Measurements from ENCODE around the gene SOX11.

The SOX11 gene

DNA sequence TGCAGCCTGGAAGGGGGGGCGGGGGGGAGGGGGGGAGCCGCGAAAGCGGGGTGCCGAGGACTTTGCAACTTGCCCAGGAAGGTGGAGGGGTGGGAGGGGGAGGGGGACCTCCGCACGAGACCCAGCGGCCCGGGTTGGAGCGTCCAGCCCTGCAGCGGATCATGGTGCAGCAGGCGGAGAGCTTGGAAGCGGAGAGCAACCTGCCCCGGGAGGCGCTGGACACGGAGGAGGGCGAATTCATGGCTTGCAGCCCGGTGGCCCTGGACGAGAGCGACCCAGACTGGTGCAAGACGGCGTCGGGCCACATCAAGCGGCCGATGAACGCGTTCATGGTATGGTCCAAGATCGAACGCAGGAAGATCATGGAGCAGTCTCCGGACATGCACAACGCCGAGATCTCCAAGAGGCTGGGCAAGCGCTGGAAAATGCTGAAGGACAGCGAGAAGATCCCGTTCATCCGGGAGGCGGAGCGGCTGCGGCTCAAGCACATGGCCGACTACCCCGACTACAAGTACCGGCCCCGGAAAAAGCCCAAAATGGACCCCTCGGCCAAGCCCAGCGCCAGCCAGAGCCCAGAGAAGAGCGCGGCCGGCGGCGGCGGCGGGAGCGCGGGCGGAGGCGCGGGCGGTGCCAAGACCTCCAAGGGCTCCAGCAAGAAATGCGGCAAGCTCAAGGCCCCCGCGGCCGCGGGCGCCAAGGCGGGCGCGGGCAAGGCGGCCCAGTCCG is 540 bp downstream of the SOX11 start:
- no peak for DNase-seq (ENCODE audit: low read depth)

DNA sequence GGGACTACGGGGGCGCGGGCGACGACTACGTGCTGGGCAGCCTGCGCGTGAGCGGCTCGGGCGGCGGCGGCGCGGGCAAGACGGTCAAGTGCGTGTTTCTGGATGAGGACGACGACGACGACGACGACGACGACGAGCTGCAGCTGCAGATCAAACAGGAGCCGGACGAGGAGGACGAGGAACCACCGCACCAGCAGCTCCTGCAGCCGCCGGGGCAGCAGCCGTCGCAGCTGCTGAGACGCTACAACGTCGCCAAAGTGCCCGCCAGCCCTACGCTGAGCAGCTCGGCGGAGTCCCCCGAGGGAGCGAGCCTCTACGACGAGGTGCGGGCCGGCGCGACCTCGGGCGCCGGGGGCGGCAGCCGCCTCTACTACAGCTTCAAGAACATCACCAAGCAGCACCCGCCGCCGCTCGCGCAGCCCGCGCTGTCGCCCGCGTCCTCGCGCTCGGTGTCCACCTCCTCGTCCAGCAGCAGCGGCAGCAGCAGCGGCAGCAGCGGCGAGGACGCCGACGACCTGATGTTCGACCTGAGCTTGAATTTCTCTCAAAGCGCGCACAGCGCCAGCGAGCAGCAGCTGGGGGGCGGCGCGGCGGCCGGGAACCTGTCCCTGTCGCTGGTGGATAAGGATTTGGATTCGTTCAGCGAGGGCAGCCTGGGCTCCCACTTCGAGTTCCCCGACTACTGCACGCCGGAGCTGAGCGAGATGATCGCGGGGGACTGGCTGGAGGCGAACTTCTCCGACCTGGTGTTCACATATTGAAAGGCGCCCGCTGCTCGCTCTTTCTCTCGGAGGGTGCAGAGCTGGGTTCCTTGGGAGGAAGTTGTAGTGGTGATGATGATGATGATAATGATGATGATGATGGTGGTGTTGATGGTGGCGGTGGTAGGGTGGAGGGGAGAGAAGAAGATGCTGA is 1.4 kb downstream of the SOX11 start:
- no peak for DNase-seq (ENCODE audit: low read depth)

DNA sequence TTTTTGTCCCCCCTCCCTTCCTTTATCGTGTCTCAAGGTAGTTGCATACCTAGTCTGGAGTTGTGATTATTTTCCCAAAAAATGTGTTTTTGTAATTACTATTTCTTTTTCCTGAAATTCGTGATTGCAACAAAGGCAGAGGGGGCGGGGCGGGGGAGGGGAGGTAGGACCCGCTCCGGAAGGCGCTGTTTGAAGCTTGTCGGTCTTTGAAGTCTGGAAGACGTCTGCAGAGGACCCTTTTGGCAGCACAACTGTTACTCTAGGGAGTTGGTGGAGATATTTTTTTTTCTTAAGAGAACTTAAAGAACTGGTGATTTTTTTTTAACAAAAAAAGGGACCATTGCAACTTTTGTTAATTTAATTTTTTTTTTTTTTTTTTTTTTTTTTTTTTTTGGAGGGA is 2.1 kb downstream of the SOX11 start:
- no peak for DNase-seq (ENCODE audit: low read depth)

DNA sequence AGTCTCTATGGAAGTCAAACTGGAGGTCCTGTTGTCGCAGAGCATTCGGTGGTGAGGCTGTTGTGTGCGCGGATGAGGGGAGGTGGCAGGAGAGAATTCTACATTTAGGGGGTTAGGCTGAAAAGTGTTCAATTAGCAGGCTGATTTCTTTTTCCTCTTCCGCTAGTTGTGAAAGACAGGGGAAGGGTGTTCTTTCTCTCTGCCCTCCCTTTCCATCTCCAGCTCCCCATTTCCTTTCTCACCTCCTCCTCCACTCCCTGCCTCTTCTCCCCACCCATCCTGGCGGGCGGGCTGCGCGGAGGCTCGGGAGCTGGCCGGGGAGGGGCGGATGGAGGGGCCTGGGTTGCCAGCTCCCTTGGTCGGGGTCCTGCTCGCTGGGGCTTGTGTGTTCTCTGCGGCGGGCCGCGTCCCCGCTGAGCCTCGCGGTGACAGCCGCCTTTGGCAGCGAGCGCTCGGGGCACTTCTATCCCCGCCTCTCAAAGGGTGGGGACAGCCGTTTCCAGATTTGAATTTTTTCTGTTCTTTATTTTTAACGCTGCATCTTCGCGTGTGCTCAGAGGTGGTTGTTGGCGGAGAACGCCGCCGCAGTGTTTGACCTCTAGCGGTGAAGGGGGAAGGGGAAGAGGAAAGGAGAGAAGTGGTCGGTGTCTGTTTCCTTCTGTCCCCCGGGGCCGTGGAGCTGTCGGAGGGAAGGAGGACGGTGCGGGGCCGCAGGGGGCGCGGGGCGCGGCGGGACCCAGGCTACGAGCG is 3.6 kb downstream of the SOX11 start:
- no peak for DNase-seq (ENCODE audit: low read depth)

DNA sequence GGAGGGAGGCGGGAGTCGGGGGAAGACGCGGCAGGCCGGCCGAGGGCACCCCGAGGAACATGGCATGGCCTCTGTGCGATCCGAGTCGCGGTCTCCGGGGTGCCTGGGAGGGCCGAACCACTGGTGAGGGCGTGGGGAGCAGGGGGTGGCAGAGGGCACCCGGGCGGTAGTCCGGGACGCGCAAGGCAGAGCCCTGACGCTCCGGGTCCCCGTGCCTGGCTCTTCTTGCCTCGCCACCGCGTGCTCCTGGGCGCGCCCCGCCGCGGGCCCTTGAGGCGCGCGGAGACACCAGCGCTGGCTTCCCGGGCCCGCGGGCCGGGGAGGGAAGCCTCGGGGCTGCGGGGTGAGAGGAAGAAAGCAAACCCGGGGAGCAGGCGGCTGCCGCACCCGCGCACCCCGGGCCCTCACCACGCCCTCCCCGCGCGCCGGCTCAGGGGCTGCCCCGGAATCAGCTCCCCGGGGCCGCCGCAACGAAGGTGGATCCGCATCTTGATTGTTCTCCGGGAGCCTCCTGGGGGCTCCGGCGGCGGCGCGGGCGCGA is 4.3 kb downstream of the SOX11 start:
- no peak for DNase-seq (ENCODE audit: low read depth)

DNA sequence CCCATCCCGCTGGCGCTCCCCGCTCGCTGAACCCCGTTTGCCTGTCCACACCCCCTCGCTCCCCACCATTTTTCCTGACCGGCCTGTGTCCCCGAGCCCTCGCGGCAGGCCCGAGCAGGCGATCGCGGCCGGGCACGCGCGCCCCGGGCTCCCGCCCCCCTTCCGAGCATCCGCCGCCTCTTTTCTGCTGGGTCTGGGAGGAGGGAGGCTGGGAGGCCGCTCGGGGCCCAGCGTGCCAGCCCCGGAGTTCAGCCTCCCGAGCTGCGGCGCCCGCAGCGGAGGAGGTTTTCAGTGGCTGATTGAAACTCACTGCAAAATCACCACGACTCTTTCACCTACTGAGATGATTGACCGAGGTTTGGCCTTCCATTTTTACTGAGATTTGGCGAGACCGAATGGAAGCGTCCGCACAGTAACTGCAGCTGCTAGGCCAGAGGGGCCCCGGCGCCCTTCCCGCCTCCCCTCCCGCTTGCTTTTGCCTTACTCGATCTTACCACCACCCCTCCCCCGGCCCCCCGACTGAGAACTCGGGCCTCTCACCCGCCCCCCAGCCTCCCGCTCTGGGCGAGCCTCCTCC is 4.8 kb downstream of the SOX11 start:
- DNase-seq (ENCODE audit: low read depth): no peak

DNA sequence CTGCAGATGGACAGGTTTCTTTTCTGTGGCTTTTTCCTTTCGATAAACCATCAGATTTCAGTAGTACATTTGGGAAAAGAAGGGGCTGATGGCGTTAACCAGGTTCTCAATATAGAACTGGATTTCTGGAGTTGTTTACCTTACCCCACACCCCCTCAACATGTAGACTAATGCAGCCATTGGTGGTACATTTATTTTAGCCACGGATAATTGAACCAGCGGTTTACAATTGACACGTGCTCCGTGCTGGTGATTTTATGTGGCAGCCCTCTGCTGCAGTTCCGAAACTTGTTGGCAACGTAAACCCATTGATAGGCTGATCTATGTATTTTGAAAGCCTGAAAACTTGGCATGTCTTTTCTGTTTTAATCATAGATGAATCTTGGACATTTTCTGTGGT is 5.4 kb downstream of the SOX11 start:
- DNase-seq (ENCODE audit: low read depth): no peak

DNA sequence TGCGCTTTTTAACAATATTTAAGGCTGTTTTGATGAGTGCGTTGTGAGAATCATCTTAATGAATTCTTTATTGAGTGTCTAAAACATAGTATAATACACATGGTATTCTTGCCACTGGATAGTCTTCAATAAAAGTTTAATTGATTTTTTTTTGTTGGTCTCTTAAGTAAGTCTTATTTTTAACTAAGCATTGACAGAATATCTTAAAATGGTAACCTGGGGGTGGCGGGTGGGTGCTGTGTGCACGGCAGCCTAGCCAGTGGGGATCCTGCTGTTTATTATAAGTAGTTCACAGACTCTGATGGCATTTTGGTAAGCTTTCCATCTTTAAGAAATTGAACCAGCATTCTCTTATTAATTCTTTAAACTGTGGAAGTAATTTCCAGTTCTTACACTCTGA is 6.0 kb downstream of the SOX11 start:
- no peak for DNase-seq (ENCODE audit: low read depth)

DNA sequence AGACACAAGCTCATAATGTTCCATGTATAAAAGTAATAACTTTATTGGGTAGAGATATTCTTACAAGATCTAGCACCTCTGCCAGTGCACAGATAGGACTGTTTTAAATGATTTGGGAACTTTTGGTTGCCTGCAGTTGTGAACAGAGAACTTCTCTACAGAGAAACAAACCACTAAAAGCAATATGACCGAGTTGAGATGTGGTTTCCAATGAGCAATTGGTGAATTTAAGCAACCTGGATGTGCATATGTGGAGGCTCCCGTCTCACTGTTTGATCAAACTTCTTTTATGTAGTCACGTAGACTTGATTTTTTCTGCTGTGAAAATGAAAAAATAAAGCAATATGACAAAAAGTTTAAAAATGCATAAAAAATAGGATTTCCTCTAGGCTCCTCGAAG is 7.8 kb downstream of the SOX11 start:
- no peak for DNase-seq (ENCODE audit: low read depth)

DNA sequence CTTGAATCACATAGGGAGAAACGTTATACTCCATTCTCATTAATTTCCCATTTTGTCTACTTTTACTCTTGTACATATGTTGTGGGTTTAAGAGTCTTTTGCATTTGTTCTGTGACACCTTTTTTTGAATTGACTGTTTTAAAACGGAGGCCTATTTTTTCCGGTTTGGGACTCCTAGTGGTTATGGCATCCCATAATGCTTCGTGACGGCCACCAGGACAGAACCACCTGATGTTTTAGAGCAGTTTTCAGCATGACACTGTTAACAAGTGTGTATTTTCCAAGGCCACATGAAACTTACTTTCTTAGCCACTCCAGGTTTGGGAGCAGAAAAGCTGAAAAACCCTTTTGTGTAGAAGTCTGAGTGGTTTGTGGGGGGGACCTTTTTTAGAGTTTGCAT is 8.4 kb downstream of the SOX11 start:
- no peak for DNase-seq (ENCODE audit: low read depth)

DNA sequence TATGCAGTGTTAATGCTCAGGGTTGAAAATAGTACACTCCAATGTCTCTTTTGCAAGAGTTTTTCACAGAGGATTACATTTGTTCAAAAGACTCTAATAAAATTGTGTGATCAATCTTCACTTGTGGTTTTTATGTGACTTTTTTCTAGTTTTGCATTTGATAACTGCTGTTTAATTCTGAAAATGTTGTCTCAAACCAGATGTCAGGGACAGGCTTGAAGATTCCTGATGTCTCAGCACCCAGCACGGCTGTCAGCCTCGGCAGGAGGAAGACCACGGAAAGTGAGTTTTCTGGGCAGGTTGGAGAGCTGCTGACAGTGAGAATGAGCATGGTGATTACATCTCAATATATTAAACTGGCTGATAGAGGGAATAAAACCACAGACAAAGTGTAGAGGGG is 9.1 kb downstream of the SOX11 start:
- DNase-seq (ENCODE audit: low read depth): no peak

DNA sequence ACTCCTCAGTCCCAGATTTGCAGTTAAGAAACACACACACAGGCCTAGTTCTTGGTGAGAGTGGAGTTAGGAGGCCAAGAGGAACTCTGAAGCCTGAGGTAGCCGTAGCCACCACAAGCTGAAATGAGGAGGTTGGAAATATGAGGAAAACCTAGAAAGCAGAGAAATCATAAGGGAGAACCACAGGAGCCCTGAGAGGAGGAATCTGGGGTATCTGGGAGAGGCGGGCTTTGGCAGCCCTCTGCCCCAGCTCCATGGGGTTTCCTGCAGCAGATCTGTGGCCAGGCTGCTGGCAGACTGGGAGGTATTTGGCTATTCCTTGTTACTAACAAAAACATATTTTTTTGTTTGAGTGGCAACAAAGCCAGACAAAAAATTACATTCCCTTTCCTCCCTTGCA is 11.0 kb downstream of the SOX11 start:
- no peak for DNase-seq (ENCODE audit: low read depth)

DNA sequence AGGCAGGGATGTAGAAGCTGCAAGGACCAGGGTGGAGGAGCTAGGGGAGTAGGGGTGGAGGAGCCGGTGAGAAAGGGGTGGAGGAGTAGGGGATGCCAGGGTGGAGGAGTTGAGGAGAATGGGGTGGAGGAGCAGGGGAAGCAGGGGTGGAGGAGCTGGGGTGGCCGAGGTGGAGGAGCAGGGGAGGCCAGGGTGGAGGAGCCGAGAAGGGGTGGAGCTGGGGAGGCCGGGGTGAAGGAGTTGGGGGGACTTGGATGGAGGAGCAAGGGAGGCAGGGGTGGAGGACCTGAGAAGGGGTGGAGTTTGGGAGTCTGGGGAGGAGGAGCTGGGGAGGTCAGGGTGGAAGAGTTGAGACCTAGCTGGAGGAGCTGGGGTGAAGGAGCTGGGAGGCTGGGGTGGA is 13.3 kb downstream of the SOX11 start:
- no peak for DNase-seq (ENCODE audit: low read depth)

DNA sequence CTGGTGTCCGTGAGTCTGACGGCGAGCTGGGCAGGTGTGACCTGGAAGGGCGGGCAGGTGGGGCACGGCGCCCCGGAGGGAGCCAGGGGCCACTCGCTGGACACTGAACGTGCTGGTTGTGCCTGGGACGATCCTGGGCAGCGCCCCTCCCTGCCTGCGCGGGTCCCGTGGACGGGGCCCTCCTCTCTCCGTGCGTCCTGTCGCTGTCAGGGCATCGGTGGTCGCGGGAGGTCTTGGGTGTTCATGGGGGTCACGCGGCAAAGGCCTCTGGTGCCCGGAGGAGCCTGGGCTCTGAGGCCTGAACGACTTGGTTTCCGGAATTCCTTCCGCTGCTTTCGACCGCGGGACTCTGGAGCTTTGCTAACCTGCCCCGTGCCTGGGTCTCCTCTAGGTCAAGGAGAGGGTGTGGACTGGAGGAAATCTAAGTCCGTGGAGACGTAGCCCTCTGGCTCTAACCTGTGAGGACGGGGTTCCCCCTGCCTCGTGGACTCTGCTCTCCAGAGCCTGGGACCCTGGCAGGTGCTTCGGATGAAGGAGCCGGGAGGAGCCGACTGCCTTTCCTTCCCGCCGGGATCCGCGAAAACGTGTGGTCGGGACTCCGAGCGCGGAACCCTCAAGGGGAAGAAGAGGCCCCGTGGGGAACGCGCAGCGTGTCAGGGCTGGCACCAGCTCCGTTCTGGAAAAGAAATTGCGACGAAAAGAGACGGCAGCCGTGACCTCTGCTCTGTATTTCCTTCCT is 14.7 kb downstream of the SOX11 start:
- no peak for DNase-seq (ENCODE audit: low read depth)

DNA sequence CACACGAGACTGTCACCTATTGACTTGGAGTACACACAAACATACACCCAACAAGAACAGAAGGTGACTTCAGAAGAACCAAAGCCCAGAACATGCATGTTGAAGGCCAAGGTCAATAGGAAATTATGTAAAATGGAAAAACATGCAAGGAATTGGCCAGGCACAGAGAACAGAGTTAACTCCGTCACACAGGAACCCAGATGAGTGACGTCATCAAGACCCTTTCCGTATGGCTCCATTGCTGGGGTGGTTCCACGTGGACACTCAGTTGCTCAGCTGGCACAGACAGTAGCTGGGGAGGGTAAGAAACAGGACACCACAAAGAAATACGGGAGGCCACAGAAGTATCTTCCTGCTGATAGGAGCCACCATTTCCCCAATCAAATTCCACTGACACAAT is 18.4 kb downstream of the SOX11 start:
- DNase-seq (ENCODE audit: low read depth): no peak

DNA sequence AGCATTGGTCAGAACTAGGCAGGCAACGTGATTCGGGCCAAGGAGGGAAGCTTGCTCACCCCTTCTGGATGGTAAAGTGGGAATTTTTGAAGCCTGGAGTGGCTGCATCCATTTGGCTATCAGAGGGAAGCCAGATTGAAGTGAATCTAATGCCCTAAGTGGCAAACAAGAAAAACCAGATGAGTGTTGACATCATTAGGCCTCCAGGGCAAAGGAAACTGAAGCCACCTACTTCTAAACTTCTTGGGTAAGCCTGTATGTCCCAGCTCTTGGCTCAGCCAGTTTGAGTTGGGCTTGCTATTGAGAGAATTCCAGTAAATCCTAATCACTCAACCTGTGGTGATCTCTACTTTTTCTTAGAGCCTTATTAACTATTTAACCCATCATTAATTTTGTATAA is 20.9 kb downstream of the SOX11 start:
- no peak for DNase-seq (ENCODE audit: low read depth)

DNA sequence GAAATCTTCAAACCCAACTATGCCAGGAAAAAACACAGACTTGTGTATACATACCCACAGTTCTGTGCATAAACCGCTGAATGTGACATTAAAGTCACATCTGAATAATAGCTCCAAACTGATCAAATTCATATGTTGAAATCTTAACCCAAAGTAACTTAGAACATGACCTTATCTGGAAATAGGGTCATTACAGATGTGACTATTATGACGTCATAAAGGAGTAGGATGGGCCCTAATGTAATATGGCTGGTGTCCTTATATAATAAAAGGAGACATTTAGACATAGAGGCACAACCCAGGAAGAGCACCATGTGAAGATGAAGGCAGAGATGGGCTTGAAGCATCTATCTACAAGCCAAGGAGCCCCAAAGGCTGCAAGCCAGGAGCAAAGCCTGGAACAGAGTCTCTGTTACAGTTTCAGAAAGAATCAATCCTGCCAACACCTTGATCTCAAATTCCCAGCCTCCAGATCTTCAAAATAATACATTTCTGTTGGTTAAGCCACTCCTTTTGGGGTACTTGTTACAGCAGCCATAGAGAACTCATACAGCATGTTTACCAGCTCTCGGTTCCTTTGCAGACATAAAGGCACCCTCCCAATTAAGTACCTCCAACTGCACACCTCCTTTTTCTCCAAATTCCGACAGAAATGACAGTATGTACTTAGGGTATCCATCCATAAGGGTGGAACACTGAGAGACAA is 27.6 kb downstream of the SOX11 start:
- no peak for DNase-seq (ENCODE audit: low read depth)

DNA sequence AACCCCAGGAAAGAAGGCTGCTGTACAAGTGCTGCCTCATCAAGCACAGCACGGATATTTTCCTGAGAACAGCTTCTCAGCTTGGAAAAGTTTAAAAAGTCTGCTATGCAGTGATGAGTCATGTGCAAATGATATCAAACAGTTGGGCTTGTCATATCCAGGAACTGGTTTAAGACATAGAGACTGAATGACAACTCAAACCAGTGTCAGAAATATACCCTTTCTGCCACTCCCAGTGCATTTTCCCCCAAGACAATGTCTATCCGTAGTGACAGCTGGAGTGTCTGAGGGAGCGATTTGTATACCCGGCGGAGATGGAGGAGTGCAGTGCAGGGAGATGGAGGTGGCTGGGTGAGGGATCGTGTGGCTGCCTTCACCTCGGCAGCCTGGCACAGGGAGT is 28.2 kb downstream of the SOX11 start:
- no peak for DNase-seq (ENCODE audit: low read depth)

DNA sequence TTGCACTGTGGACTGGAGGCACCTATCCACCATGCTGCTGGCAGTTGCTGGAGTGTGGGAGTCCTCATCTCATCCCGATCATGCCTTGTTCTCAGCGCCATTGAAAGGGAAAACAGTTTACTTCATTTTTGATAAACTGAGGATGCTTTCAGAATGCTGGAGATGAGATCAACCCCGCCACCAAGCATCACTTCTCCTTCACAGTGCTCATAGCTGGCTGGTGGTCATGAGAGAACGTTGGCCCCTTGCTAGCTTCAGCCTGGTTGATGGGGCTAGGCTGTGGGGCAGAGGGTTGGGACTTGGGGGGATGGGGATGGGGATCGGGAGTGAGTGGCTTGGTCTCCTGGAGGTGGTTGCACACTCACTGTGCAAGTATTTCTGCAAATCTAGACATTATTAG is 30.1 kb downstream of the SOX11 start:
- DNase-seq (ENCODE audit: low read depth): no peak

DNA sequence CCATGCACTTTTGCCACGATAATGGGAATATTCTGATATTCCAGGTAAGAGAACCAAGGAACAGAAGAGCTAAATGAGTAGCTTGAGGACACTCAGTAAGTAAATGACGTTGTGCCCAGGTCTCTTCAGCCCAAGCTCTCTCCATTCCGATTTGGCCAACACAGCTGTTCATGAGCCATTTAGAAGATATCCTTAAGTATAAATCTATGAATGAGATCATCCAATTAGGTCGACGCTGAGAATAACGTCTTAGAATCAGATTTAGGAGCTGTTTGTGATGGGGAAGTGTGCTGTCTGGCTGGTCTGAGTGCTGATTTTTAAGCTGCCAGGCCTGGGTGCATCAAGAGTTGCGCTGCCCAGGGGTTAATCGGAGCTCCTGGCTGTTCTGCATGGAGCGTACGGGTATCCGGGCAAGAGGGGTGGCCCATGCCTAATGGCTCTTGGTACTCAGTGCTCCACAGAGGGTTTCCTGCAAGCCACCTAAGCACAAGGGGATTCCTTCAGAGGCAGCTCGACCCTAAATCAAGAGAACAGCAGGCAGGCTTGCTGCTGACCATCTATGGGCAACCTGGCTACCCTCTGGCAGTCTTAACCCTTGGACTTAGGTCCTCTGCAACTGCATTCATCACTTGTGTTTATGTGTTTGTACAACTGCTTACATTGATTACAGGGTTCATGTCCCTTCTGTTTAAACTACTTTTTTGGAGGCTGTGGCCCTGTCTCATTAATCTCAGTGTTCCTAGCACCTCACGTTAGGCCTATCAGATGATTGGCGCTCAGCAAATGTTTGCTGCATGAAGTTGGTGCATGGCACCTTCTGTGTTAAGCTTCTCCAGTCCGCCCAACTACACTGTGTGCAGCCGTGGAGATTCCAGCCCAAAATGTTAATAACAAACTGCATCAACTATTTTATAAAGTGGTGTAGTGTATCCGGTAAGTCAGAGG is 31.9 kb downstream of the SOX11 start:
- DNase-seq (ENCODE audit: low read depth): no peak
